Hepatic stellate cell (primary cell): ENCODE measurements around the gene SLC4A1.
"Not testable (repeated sequence)": the region's sequence is repeated elsewhere in the genome, so short reads cannot be mapped to it uniquely, and the experiment has no call there.

Experiments used
- DNase-seq: peaks from one replicate; pipeline ENCODE4 v3.0.0; 2011; ENCODE audit warnings: low spot score

Gene SLC4A1

DNA sequence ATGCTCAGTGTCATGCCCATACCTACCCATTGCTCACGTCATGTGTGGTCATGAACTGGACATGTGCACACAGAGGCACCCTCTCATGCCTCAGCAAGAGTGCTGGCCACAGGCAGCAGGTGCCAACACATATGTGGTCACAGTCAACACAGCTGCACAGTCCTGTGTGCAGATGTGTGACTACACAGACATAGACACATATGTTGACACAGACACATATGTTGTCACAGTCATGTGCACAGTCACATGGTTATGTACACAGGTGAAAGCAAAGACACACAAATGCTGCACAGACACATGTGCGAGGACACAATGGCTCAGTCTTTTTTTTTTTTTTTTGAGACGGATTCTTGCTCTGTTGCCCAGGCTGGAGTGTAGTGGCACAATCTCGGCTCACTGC, 11.3 kb downstream of the SLC4A1 start:
- DNase-seq: no peak

DNA sequence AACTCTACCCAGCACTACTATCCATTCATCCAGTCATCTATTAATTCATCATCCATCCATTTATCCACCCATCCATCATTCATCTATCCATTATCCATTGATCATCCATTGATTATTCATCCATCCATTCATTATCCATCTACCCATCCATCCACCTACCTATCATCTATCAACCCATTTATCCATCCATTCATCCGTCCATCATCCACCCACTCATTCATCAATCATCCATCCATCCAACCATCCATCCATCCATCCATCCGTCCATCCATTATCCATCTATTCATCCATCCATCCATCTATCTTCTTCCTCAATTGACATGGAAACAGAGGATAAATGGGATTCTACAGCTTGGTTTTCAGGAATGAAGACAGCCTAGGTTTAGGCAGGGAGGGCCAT, 12.0 kb downstream of the SLC4A1 start:
- no peak for DNase-seq

DNA sequence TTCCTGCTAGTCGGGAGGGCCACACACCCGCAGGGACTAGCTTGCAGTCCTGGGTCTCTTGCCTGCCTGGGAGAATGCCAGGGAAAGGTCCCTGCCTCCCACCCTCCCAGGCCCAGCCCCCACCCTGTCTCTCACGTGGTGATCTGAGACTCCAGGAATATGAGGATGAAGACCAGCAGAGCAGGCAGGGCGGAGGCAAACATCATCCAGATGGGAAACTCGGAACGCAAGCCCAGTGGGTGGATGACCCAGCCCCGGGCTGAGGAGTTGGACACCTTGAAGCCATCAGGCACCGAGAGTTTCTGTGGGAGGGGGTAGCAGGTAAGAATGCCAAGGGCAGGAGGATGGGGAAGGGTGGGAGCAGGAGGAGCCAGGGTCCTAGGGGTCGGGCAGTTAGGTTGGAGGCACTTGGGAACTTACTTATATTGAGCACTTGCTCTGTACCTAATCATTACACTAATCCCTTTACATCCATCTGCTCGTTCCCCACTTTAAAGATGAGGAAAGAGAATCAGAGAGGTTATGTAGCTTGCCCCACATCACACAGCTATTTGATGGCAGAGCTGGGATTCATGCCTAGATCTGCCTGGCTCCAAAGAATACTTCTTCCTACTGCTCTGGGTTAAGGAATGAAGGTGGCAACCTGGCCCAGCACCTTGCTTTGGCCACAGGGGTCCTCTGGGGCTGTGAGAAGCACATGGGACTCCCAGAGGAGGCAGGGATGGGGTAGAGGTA, 13.4 kb downstream of the SLC4A1 start:
- no peak for DNase-seq

DNA sequence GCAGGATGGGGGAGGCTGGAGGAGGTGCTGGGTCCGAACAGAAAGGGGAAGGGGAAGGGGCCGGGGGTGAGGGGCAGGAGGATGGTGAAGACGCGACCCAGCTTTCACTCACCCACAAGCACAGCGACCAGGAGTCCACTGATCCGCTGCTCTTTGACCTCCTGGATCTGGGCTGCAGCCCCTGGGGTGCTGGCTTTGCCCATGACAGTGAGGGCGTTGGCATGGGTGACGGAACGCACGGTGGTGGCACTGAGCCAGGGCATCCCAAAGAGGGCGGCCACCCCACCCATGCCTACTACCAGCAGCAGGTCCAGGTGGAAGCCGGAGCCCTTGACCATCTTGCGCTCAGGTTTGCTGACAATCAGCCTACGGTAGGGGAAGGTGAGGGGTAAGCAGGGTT, 14.9 kb downstream of the SLC4A1 start:
- DNase-seq: no peak

DNA sequence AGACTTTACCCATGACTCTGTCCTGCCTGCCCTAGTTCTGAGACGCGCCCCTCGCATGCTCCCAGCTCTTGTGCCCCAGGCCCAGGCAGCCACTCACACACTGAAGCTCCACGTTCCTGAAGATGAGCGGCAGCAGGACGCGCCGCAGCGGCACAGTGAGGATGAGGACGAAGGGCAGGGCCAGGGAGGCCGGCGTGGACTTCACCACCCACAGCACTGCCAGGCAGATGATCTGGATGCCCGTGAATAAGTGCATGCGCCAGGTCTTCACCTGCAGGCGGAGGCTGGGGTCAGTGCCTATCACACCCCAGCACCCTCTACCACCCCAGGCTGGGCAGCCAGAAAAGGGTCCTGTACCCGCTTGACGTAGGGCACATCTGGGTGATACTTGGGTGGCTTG, 16.9 kb downstream of the SLC4A1 start:
- no peak for DNase-seq

DNA sequence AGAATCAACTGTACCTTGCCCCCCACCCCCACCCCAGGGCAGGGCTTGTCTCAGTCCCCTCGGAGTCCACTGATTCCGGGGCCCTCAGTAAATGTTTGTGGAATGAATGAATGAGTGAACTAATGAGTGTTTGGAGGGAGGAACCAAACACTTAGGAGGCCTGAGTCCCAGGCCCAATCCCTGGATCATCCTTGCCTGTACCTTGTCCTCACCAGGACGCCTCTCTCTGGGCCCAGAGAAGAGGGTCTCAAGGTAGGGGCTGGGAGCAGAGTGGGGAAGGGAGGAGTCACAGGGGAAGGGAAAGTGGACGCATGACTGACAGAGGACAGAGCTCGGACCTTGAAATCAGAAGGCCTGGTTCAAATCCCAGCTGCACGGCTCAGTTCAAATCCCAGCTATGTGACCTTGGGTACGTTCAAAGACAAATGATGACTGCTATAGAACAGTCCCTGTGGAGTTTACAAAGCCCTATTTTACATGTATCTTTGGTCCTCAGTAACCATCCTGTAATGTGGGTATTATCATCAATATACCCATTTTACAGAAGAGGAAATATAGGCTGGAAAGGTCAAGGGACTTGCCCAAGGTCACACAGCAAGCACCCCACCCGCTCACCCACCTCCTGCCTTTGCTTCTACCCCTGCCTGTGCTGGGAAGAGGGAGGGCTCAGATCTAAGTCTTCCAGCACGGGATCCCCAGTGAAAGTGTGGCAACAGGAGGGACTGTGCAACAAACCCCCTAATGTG, 18.3 kb downstream of the SLC4A1 start:
- no peak for DNase-seq

DNA sequence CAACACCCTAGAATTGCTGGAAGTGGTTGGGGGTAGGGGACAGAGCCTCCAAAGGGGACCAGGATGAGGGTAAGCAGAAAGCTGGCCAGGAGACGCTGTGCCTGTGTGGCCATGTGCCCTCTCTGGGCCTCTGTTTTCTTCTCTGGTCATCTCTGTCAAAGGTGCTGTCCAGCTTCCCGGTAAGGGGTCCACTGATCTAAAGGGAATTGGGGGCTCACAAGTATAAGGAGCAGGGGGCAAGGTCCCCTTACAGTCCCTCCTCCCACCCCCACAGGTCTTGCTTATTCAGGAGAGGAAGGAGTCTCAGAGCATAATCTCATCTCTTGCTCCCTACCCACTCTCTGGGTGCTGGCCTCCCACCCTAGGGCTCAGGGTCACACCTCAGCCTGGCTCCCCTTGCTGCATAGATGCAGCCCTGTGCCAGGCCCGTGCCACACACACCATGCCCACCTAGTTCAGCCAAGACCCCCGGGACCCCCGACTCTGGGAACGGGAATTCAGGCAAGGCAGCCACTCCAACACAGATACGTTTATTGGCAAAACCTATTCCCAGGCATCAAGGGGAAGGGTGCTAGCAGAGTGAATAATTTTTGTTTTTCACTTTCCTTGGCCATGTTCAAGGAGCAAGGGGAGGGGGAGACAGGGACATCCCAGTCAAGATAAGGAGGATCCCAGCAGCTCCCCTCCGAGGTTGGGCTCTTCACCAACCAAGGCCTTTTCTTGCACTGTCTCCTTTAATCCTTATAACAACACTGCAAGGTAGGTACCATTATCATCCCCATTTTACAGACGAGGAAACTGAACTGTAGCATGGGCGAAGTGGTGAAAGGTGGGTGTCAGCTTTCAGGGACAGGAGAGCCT, 19.8 kb downstream of the SLC4A1 start:
- no peak for DNase-seq

DNA sequence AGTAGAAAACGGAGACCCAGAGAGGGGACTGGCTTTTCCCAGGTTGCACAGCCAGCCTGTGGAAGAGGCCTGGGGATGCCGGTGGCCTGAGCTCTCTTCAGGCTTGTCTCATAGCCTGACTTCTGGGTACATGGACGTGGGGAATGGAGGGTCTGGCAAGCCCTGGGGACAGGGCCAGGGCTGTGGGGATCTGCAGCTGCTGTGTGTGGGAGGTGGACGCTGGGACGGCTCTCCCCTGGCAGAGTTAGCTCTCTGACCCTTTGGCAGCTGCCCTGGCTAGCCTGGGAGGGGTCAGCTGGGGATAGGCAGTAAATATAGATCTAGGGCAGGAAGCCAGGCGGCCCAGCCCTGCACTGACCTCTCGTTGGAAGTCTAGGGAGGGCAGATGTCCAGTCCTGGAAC, 20.5 kb downstream of the SLC4A1 start:
- DNase-seq: no peak

DNA sequence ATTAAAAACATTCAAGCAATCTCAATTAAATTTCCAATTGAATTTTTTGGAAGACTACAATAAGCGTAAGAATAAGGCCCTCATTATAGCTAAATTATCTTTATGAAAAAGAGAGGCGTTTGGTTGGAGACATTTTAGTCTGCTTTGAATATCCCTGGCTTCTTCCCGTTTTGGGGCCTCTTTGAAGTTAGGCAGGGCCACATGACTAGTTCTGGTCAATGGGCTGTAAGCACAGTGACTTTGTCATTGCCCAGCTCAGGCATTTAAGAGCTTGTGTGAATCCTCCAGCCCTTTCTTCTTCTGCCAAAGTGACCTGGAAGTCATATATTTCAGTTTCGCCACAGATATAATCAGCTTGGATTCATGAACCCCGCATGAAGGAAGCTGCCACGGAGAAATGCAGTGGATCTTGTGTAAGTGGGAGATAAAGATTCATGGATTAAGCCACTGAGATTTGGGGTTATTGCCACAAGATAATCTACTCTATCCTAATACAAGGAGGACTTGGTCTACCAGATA, 26.8 kb downstream of the SLC4A1 start:
- no peak for DNase-seq

DNA sequence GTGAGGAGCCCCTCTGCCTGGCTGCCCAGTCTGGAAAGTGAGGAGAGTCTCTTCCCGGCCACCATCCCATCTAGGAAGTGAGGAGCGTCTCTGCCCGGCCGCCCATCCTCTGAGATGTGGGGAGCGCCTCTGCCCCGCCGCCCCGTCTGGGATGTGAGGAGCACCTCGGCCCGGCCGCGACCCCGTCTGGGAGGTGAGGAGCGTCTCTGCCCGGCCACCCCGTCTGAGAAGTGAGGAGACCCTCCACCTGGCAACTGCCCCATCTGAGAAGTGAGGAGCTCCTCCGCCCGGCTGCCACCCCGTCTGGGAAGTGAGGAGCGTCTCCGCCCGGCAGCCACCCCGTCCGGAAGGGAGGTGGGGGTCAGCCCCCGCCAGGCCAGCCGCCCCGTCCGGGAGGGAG, 30.0 kb downstream of the SLC4A1 start:
- DNase-seq: not testable (repeated sequence)

DNA sequence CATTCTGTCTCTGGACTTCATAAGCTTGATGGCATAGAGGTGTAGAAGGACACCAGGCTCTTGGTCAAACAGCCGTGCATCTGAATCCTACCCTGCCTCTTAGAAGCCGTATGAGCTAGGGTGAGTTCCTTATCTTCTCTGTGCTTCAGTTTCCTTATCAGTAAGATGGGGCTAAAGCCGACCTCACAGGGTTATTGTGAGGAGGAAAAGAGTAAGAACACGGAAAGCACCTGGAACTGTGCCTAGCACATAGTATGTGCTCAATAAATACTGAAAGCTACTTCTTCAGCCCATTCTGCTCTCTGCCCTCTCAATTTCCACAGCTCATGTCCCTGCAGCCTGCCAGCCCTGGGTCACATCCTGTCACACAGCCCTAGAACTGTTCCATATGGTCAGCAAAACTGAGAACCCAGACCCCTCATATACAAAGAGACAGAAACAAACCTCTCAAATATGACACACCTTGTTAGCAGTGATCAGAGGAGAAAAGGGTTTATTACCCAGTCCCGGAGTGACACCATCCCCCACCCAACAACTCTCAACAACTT, 31.4 kb downstream of the SLC4A1 start:
- DNase-seq: no peak

DNA sequence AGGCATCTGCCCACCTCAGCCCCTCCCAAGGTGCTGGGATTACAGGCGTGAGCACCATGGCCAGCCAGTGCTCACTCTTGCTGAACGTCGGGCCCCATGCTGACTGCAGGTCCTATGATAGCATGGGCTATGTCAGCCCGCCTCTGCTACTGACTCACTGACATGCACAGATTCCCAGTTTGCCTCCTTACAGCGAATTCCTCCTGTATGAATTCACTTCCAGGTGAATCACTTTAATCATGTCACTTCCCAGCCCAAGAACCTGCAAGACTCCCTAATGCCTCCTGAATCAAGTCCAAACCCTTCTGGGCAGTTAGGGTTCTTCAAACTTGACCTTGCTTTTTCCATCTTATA, 32.4 kb downstream of the SLC4A1 start:
- DNase-seq: no peak

DNA sequence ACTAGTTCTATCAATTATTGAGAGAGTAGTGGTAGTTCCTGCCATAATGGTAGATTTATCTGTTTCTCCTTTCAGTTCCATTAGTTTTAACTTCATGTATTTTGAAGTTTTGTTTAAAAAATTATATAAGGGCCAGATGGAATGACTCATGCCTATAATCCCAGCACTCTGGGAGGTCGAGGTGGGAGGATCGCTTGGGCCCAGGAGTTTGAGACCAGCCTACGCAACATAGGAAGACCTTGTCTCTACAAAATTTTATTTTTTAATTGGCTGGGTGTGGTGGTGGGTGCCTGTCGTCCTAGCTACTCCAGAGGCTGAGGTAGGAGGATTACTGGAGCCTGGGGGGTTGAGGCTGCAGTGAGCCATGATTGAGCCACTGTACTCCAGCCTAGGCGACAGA, 34.4 kb downstream of the SLC4A1 start:
- DNase-seq: no peak

DNA sequence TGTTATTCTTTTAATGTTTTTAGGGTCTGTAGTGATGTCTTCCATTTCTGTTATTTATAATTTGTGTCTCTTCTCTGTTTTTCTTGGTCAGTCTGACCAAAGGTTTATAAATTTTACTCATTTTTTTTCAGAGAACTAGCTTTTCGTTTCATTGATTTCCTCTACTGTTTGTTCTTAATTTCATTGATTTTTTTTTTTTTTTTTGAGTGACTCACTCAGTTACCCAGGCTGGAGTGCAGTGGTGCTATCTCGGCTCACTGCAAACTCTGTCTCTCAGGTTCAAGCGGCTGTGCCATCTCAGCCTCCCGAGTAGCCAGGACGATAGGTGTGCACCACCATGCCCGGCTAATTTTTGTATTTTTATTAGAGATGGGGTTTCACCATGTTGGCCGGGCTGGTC, 35.9 kb downstream of the SLC4A1 start:
- no peak for DNase-seq

DNA sequence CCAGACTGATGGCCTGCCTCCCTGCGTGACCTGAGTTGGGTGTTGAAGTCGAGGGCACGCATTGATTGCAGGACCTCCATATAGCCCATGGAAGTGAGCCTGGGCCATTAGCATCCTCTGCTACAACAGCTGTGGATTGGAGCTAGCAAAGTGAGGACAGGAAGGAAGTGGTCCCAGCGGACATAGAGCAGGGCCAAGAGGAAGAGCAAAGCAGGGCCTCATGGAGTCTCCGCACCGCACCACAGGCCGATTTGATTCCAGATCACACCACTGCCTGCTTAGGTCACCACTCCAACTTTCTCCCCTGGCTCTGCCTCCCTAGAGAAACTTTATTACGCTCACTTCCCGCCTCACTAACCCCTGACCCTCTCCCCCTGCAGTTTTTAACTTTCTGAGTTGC, 37.8 kb downstream of the SLC4A1 start:
- no peak for DNase-seq

DNA sequence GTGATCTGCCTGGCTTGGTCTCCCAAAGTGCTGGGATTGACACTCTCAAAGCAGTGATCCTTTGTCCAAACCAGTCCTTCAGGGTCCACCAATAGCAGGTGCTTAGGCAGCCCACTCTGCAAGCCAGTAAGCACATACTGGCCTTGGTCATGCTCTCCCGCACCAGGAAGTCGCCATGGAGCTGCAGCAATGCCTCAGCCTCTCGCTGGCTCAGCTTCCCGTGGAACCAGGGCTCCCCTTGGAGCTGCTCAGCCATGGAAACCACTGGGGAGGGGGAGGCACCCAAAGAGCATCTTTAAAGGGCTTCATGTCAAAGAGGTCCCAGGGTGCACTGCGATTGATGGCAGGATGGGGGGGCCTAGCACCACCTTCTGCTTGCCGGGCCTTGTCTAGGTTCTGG, 38.8 kb downstream of the SLC4A1 start:
- DNase-seq: no peak

DNA sequence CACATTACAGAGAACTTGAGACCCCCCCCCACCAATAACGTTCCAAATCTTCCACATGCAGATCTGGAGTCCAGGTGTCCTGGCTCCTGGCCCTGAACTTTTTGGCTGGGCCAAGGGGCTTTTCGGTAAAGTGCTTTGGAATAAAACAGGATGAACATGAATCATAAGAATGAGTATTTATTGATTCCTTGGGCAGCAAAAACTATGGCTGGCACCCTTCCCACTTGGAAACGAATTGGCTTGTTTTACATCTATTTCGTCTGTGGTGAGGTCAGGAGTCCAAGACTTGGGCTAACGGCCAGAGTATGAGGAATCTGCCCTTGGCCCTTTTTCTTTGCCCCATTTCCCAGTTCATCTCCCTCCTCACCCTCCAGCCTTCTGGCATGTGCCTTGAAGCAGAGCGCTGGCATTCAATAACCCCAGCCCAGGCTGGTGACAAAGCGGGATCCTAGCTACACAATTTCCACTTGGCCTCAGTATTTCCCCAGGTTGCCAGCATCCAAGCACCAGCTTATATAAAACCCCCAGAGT, 44.3 kb downstream of the SLC4A1 start:
- DNase-seq: no peak

DNA sequence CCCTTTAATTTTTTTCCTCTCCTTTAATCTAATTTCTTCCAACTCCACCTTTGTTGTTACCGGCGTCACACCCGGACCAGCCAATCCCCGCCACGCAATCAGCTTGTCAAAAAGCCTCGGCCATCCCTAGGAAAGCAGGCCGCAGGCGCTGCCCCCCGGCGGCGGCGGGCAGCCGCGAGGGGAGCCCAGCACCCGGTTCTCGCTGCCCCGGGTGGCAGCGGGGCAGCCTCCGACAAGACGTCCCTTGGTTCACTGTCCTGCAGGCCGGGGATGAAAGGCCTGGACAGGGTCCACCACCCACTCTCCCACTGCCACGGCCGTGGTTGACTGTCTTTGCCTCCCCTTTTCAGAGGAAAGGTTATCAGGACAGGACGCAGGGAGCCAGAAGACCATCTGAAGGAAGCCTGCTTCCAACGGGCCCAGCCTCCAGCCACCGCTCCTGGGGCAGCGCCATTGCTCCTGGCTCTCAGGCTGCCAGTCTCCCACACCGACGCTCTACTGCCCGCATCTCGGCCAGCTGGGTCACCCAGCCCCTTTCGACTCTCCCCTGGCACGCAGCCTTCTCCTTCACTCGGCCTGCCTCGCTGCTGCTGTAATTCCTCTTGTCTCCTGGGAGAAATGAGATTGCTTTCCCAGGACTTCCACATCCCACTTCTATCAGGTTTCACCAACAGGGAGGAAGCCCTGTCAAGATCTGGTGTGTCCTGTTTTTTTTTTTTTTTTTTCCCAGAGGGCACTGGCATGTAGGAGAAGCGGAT, 45.6 kb downstream of the SLC4A1 start:
- peak; percentile 83 for DNase-seq

DNA sequence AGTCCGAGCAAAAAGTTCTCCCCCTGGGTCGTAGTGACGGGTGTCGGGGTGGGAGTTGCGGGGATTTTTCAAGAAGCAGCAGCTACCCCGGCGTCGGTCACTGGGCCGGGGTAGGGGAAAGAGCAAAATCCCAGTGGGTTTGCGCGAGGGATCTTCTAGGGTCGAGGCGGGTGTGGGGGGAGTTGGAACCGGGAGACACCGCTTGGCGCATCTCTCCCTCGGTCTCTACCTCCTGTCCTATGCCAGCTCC, 46.1 kb downstream of the SLC4A1 start:
- DNase-seq: peak; percentile 25

DNA sequence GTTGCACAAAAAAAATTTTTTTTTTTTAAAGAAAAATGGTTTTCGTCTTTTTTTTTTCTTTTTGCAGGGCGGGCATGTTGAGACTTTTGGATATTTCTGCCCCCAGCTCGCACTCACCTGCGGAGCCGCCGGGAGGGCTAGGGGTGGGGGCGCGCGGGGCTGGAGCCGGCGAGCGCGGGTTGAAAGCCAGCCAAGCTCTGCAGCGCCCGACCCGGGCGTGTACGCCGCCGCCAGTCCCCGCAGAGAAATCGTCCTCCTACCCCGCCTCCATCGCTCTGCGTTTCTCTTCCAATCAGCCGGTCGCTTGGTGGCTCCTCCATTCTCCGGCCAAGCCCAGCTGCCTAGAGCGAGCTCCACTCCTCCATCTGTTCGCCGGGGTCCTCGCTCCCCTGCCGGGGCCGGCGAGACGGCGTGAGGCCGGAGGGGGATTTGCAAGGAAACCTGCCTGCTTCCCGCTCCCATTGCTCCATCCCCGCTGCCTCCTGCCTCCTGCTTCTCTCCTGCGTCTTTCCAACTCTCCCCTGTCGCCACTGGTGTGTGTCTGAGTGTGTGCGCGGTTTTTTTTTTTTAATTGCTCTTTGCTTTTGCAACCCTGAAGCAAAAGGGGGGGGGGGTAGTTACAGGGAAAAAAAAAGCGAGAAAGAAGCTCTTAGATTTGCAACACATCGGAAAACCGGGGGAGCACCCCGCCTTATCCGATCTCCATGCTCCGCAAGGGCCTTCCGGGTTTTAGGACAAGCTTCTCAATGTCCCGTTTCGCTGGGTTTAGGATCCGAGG, 46.7 kb downstream of the SLC4A1 start:
- DNase-seq: peak; percentile 82
